Calu3 (cell line): ENCODE results near the gene SELENOS. TPM values are rescaled to one million over a fixed set of nuclear protein-coding genes. Genes with fewer than 3 reads are reported as not detected.

ENCODE experiments used
- BruUV-seq: library from RNA; stranded (reverse); fragments of 400-500 nt; replicated peaks from 2 replicates; lab custom pipeline; 2021; lab: Mats Ljungman, UMichigan
- CTCF ChIA-PET: fragments of 300-600 bp; sonication (Branson Sonifier 250); formaldehyde crosslinking; loops from one replicate; lab custom pipeline; 2022; ENCODE audit warnings: antibody characterized with exemption; lab: Charles Lee
- DNase-seq: peaks from one replicate; pipeline ENCODE4 v3.0.0; 2022
- H3K27ac Mint-ChIP-seq: one replicate; pipeline ENCODE4 v1.8.0; 2022; ENCODE audit warnings: mixed read lengths; ENCODE audit not compliant: unreplicated experiment
- H3K27me3 Mint-ChIP-seq: one replicate; pipeline ENCODE4 v1.8.0; 2022; ENCODE audit warnings: mixed read lengths; ENCODE audit not compliant: unreplicated experiment
- H3K36me3 Mint-ChIP-seq: one replicate; pipeline ENCODE4 v1.8.0; 2022; ENCODE audit warnings: mild to moderate bottlenecking, moderate library complexity, mixed read lengths; ENCODE audit not compliant: insufficient read depth, unreplicated experiment
- H3K4me1 Mint-ChIP-seq: one replicate; pipeline ENCODE4 v1.8.0; 2022; ENCODE audit warnings: mild to moderate bottlenecking, low read depth, mixed read lengths; ENCODE audit not compliant: unreplicated experiment
- H3K4me3 Mint-ChIP-seq: one replicate; pipeline ENCODE4 v1.8.0; 2022; ENCODE audit warnings: mild to moderate bottlenecking, low read depth, moderate library complexity, mixed read lengths; ENCODE audit not compliant: unreplicated experiment
- H3K9me3 Mint-ChIP-seq: one replicate; pipeline ENCODE4 v1.8.0; 2022; ENCODE audit warnings: low read depth, mixed read lengths; ENCODE audit not compliant: unreplicated experiment
- intact Hi-C: fragments of 100-400 bp; cut with micrococcal nuclease; formaldehyde crosslinking; loops from one replicate; pipeline ENCODE4 v1.10.0; 2022; ENCODE audit not compliant: unreplicated experiment
- total RNA-seq: library from RNA; stranded (reverse); gene quantifications from 2 replicates; pipeline ENCODE4 v1.2.3, GENCODE V29; 2022
- TF ChIP-seq, protein P1 (sequence below): fragments of 200-600 bp; IDR thresholded peaks from one replicate; pipeline ENCODE4 v1.8.0; 2022; ENCODE audit warnings: antibody characterized with exemption; ENCODE audit not compliant: unreplicated experiment

The SELENOS gene
- total RNA-seq, 1 experiment from 2014 or later = 85.0 TPM

DNA sequence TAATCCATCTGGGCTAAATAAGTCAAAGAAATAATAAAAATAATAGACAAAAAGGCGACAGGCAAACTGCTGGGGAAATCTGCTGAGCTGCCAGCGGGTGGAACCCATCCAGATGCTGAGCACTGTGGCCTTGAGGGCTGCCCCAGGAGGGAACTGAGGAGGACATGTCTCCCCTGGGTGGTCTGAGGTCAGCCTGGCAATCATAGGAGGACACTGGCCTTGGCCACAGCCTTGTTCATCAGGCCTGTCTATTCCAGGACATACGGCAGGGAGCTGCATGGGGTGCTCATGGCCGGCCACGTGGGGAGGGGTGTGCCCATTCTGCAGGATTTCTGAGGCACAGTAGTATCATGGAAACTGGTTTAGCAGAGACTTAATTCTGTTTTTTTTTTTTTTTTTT is 39.2 kb upstream of the SELENOS start:
- BruUV-seq = no TSS peak
- H3K4me1 Mint-ChIP-seq = no peaks in the 10 kb centered on the region
- no peak overlapping the region for H3K27ac Mint-ChIP-seq
- CTCF ChIA-PET = no interaction called here
- no peak overlapping the region for H3K4me3 Mint-ChIP-seq
- no peak for DNase-seq
- no peaks in the 10 kb centered on the region for H3K36me3 Mint-ChIP-seq
- intact Hi-C loops = no loop called here
- H3K27me3 Mint-ChIP-seq = peaks cover 34% of the 10 kb centered on the region
- TF ChIP-seq, protein P1, sequence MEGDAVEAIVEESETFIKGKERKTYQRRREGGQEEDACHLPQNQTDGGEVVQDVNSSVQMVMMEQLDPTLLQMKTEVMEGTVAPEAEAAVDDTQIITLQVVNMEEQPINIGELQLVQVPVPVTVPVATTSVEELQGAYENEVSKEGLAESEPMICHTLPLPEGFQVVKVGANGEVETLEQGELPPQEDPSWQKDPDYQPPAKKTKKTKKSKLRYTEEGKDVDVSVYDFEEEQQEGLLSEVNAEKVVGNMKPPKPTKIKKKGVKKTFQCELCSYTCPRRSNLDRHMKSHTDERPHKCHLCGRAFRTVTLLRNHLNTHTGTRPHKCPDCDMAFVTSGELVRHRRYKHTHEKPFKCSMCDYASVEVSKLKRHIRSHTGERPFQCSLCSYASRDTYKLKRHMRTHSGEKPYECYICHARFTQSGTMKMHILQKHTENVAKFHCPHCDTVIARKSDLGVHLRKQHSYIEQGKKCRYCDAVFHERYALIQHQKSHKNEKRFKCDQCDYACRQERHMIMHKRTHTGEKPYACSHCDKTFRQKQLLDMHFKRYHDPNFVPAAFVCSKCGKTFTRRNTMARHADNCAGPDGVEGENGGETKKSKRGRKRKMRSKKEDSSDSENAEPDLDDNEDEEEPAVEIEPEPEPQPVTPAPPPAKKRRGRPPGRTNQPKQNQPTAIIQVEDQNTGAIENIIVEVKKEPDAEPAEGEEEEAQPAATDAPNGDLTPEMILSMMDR = no peak
- H3K9me3 Mint-ChIP-seq = no peaks in the 10 kb centered on the region

DNA sequence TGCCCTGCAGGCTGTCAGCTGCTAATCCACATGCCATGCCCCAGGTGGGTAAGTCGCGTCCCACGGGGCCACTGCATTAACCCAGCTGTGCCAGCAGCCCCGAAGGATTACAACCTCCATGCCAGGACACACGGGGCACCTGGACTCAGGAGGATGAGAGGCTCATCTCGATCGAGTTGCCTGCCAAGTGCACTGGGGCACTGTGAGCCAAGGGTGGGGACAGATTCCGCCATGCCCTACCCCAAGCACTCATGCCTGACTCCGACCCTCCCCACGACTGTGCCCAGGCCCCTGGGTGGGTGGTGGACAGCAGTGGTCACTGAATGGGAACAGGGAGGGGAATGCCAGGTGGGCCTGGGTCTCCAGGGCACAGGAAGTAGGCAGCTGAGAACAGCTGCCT is 38.5 kb upstream of the SELENOS start:
- Mint-ChIP-seq H3K4me3 (no peak overlapping the region), H3K4me1 (no peaks in the 10 kb centered on the region), H3K27me3 (peaks cover 26% of the 10 kb centered on the region), H3K36me3 (no peaks in the 10 kb centered on the region), H3K27ac (no peak overlapping the region), H3K9me3 (no peaks in the 10 kb centered on the region)
- DNase-seq = no peak
- TF ChIP-seq, protein P1 = no peak
- intact Hi-C loops = no loop called here
- CTCF ChIA-PET = interaction anchor here (1.1 kb wide), 1 partner anchor 33 kb away, joined by 3 read pairs; no protein-coding TSS in a partner anchor
- no TSS peak for BruUV-seq

DNA sequence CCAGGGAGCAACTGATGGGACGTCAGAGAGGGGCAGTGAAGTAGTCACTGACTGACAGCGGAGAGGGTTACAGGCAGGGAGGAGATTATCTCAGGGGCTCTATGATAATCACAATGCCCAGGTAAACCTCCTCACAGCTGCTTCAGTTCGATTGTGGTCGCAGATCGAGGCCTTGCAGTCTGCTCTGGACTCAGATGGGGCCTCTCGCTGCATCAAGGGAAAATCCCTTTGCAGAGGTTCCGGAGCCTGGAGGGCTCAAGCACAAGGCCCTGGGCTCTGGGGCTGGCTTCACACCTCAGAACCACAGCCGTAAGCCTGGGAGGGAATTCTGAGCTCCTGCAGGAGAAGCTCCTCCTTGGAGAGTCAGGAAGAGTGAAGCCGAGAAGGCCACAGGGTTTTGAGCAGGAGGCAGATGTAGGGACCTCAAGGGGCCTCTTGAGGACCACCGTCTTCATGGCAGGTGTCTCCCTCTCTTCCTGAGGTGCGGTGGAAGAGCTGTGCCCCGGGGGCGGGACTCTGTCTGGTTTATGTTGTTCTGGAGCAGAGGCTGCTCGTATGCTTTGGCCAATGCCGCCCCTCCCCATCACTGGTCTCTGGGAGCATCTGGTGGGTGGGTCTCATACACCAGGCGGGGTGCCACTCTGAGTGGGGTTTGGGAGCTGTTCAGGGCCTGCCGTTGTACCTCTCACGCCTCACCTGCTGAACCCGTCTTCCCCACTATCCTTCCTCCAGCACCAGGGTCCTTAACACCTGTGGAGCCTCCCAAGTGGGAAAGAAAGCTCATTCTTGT is 37.2 kb upstream of the SELENOS start:
- Mint-ChIP-seq H3K27me3 (peaks cover 21% of the 10 kb centered on the region), H3K4me1 (no peaks in the 10 kb centered on the region), H3K27ac (no peak overlapping the region), H3K4me3 (no peak overlapping the region), H3K9me3 (no peaks in the 10 kb centered on the region), H3K36me3 (no peaks in the 10 kb centered on the region)
- CTCF ChIA-PET = no interaction called here
- no TSS peak for BruUV-seq
- intact Hi-C loops = no loop called here
- TF ChIP-seq, protein P1 = no peak
- DNase-seq = no peak

DNA sequence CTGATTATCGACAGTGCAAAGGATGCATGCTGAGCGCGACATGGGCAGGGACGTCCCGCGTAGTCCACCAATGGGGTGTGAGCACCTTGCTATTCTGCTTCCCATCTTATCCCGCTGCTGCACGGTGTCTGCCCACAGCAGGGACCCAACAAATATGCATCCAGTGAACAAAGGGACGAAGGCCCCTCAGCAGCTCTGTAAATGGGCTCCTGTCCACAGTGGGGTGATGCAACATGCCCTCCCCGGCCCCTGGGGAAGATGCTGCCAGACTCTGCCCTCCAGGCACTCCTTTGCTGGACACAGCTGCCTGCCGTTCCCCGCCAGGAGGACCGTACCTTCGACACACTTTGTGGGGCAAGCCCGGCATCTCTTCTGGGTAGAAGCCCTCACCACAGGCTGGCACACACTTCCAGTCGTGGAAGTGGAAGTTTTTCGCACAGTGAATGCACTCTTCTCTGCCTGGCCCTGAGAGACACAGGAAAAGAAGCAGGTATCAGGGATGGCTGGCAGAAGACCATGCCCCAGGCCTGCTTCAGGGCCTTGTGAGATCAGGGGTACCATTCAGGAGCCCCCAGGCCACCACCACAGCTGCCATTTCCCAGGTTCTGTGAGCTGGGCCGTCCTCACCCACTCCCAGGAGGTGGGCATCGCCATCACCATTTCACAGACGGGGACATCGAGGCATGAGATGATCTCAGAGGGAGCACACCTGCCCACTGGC is 35.9 kb upstream of the SELENOS start:
- no TSS peak for BruUV-seq
- Mint-ChIP-seq H3K4me3 (no peak overlapping the region), H3K27ac (no peak overlapping the region), H3K9me3 (no peaks in the 10 kb centered on the region), H3K4me1 (no peaks in the 10 kb centered on the region), H3K36me3 (no peaks in the 10 kb centered on the region), H3K27me3 (peaks cover 7% of the 10 kb centered on the region)
- CTCF ChIA-PET = no interaction called here
- intact Hi-C loops = no loop called here
- DNase-seq = no peak
- TF ChIP-seq, protein P1 = no peak
